ENCODE measurements around the gene RGS4. TPM values are rescaled to one million over a fixed set of nuclear protein-coding genes. Genes with fewer than 3 reads are reported as not detected.

Gene RGS4
- total RNA-seq, 1 experiment from 2014 or later = 3.2 TPM

- ATAC-seq = no peak
- Mint-ChIP-seq H3K36me3 (no peaks in the 10 kb centered on the region), H3K27me3 (ENCODE audit: low read depth) (no peaks in the 10 kb centered on the region), H3K4me1 (peaks cover 10% of the 10 kb centered on the region), H3K4me3 (no peak overlapping the region), H3K27ac (no peak overlapping the region), H3K9me3 (no peaks in the 10 kb centered on the region)
- TF ChIP-seq ZNF425 (CRISPR knock-in tag; conservative IDR thresholded peaks at IDR 0.05) = no peak
- no peak for TF ChIP-seq ZNF232 (CRISPR knock-in tag; IDR thresholded peaks at IDR 0.05)
- TF ChIP-seq ZNF396 (CRISPR knock-in tag; IDR thresholded peaks at IDR 0.05; ENCODE audit: borderline replicate concordance) = no peak
- no peak for TF ChIP-seq KAT7 (CRISPR knock-in tag; IDR thresholded peaks at IDR 0.05; ENCODE audit: borderline replicate concordance)
- TF ChIP-seq NR2C2 (CRISPR knock-in tag; IDR thresholded peaks at IDR 0.05) = no peak
- no peak for TF ChIP-seq RELA (CRISPR knock-in tag; IDR thresholded peaks at IDR 0.05; ENCODE audit: borderline replicate concordance)
- no peak for TF ChIP-seq SMAD4 (CRISPR knock-in tag; IDR thresholded peaks at IDR 0.05)
- TF ChIP-seq RORB (CRISPR knock-in tag; IDR thresholded peaks at IDR 0.05) = no peak
- TF ChIP-seq USF1 (CRISPR knock-in tag; IDR thresholded peaks at IDR 0.05) = no peak
- TF ChIP-seq FOXP4 (CRISPR knock-in tag; IDR thresholded peaks at IDR 0.05) = no peak
- TF ChIP-seq NFATC4 (CRISPR knock-in tag; IDR thresholded peaks at IDR 0.05) = no peak
- TF ChIP-seq ARID4B (CRISPR knock-in tag; IDR thresholded peaks at IDR 0.05; ENCODE audit: borderline replicate concordance) = no peak
- no peak for TF ChIP-seq ETV6 (CRISPR knock-in tag; IDR thresholded peaks at IDR 0.05)
- TF ChIP-seq ZNF532 (CRISPR knock-in tag; IDR thresholded peaks at IDR 0.05; ENCODE audit: borderline replicate concordance) = no peak
- TF ChIP-seq TEAD4 (CRISPR knock-in tag; IDR thresholded peaks at IDR 0.05) = no peak
- no peak for TF ChIP-seq GTF2I (CRISPR knock-in tag; conservative IDR thresholded peaks at IDR 0.05)
- TF ChIP-seq JAZF1 (CRISPR knock-in tag; IDR thresholded peaks at IDR 0.05) = no peak
- no peak for TF ChIP-seq CREM (CRISPR knock-in tag; IDR thresholded peaks at IDR 0.05)
- POLR2A ChIA-PET = no interaction called here
- CTCF ChIA-PET = no interaction called here
- no peak for DNase-seq (ENCODE audit: low spot score)
Observed at GRCh38 chr1:163074004-163074403, 4.8 kb downstream of the RGS4 start.
